Activated CD8-positive, alpha-beta memory T cell treated with anti-CD3 and anti-CD28 coated beads, Interleukin-2, amount 10 ng/mL, durations not matched to agents 7 days and 5 days (primary cell): Measurements from ENCODE around the gene DGKE. TPM values are rescaled to one million over a fixed set of nuclear protein-coding genes. Genes with fewer than 3 reads are reported as not detected.
A peak's percentile ranks its signal among the peaks of the same experiment; 100 is the strongest.

ENCODE experiments used
- ATAC-seq: fragments of 150-1000 bp; cut with Tn5 transposase; one replicate; pipeline ENCODE4 v1.10.0; 2021; ENCODE audit warnings: moderate library complexity
- CTCF ChIA-PET: fragments of 350-600 bp; sonication (Branson Sonifier 250); formaldehyde crosslinking; loops from one replicate; lab custom pipeline; 2021; ENCODE audit warnings: antibody characterized with exemption; lab: Charles Lee
- DNase-seq: peaks from one replicate; pipeline ENCODE4 v3.0.0-alpha.2; 2020
- H3K27ac Mint-ChIP-seq: one replicate; pipeline ENCODE4 v1.8.0; 2021; ENCODE audit warnings: mild to moderate bottlenecking, mixed read lengths
- H3K27me3 Mint-ChIP-seq: one replicate; pipeline ENCODE4 v1.8.0; 2021; ENCODE audit warnings: mixed read lengths
- H3K36me3 Mint-ChIP-seq: one replicate; pipeline ENCODE4 v1.8.0; 2021; ENCODE audit warnings: mild to moderate bottlenecking, mixed read lengths
- H3K4me1 Mint-ChIP-seq: one replicate; pipeline ENCODE4 v1.8.0; 2021; ENCODE audit warnings: mixed read lengths
- H3K4me3 Mint-ChIP-seq: one replicate; pipeline ENCODE4 v1.8.0; 2021; ENCODE audit warnings: mild to moderate bottlenecking, moderate library complexity, mixed read lengths
- H3K9me3 Mint-ChIP-seq: one replicate; pipeline ENCODE4 v1.8.0; 2022; ENCODE audit warnings: low read depth, mixed read lengths
- total RNA-seq, 2 experiments: library from RNA; stranded (reverse); gene quantifications; one replicate each; pipeline ENCODE4 v1.2.3, GENCODE V29; 2021

Gene DGKE
- 10 to 100 TPM; 30.6 to 36.4 TPM for total RNA-seq

GRCh38 chr17:56833809-56834379 lies at the start of gene DGKE, which contains the start of gene C17orf67:
Gene DGKE, plus strand, starts transcription at chr17:56834151. Its CDS starts 645 bp downstream, at chr17:56834796.
Gene C17orf67, minus strand, starts transcription at chr17:56833920. Its CDS starts 18,110 bp downstream, at chr17:56815810.
- H3K4me3 Mint-ChIP-seq = peak within 1 kb of the TSS; percentile 81
- H3K9me3 Mint-ChIP-seq = no peaks in the 10 kb centered on the region
- peak; percentile 88 for ATAC-seq
- H3K27me3 Mint-ChIP-seq = no peaks in the 10 kb centered on the region
- H3K27ac Mint-ChIP-seq = peak within 1 kb of the TSS; percentile 91
- CTCF ChIA-PET = interaction anchor here (0.7 to 5.0 kb wide), 9 partner anchors 9 to 158 kb away, joined by 3 to 36 read pairs (median 5); partner anchors contain the start of gene COIL
- peak; percentile 99 for DNase-seq
- peaks cover 57% of the 10 kb centered on the region for H3K4me1 Mint-ChIP-seq
- H3K36me3 Mint-ChIP-seq = peaks cover 39% of the 10 kb centered on the region

GRCh38 chr17:56785405-56785804 lies 48.5 kb upstream of the DGKE start:
- peaks cover 10% of the 10 kb centered on the region for H3K27me3 Mint-ChIP-seq
- H3K36me3 Mint-ChIP-seq = peaks cover 7% of the 10 kb centered on the region
- no peaks in the 10 kb centered on the region for H3K9me3 Mint-ChIP-seq
- CTCF ChIA-PET = interaction anchor here (1.4 to 2.5 kb wide), 2 partner anchors 33 to 70 kb away, joined by 7 read pairs; no protein-coding TSS in a partner anchor
- no peak overlapping the region for H3K27ac Mint-ChIP-seq
- ATAC-seq = no peak
- DNase-seq = no peak
- peaks cover 30% of the 10 kb centered on the region for H3K4me1 Mint-ChIP-seq
- H3K4me3 Mint-ChIP-seq = no peak overlapping the region

- no peaks in the 10 kb centered on the region for H3K9me3 Mint-ChIP-seq
- CTCF ChIA-PET = interaction anchor here (1.0 to 2.5 kb wide), 4 partner anchors 33 to 191 kb away, joined by 3 to 7 read pairs (median 5); no protein-coding TSS in a partner anchor
- DNase-seq = no peak
- no peak overlapping the region for H3K4me3 Mint-ChIP-seq
- peaks cover 26% of the 10 kb centered on the region for H3K4me1 Mint-ChIP-seq
- no peak for ATAC-seq
- peaks cover 8% of the 10 kb centered on the region for H3K27me3 Mint-ChIP-seq
- H3K27ac Mint-ChIP-seq = peak overlapping the region; percentile 77
- peaks cover 10% of the 10 kb centered on the region for H3K36me3 Mint-ChIP-seq
Observed at GRCh38 chr17:56785997-56786680, 47.8 kb upstream of the DGKE start.

GRCh38 chr17:56786989-56787482 lies 46.9 kb upstream of the DGKE start:
- ATAC-seq = peak; percentile 98
- Mint-ChIP-seq H3K27ac (peak overlapping the region; percentile 77), H3K9me3 (no peaks in the 10 kb centered on the region), H3K27me3 (peaks cover 5% of the 10 kb centered on the region), H3K4me3 (no peak overlapping the region), H3K4me1 (peaks cover 26% of the 10 kb centered on the region), H3K36me3 (peaks cover 11% of the 10 kb centered on the region)
- DNase-seq = peak; percentile 81
- CTCF ChIA-PET = interaction anchor here (1.0 to 2.5 kb wide), 5 partner anchors 32 to 192 kb away, joined by 3 to 7 read pairs (median 4); no protein-coding TSS in a partner anchor

GRCh38 chr17:56792267-56792666 lies 41.7 kb upstream of the DGKE start:
- peaks cover 6% of the 10 kb centered on the region for H3K4me1 Mint-ChIP-seq
- DNase-seq (no peak), ATAC-seq (no peak)
- H3K4me3 Mint-ChIP-seq = no peak overlapping the region
- peak overlapping the region; percentile 35 for H3K27ac Mint-ChIP-seq
- CTCF ChIA-PET = interaction anchor here (1.1 to 1.4 kb wide), 2 partner anchors 12 to 27 kb away, joined by 3 to 6 read pairs; no protein-coding TSS in a partner anchor
- peaks cover 14% of the 10 kb centered on the region for H3K36me3 Mint-ChIP-seq
- H3K9me3 Mint-ChIP-seq = peaks cover 7% of the 10 kb centered on the region
- H3K27me3 Mint-ChIP-seq = no peaks in the 10 kb centered on the region

- peaks cover 2% of the 10 kb centered on the region for H3K4me1 Mint-ChIP-seq
- no peak for ATAC-seq
- DNase-seq = no peak
- no peak overlapping the region for H3K4me3 Mint-ChIP-seq
- CTCF ChIA-PET = interaction anchor here (1.3 to 1.4 kb wide), 2 partner anchors 13 to 26 kb away, joined by 3 to 4 read pairs; no protein-coding TSS in a partner anchor
- no peak overlapping the region for H3K27ac Mint-ChIP-seq
- H3K9me3 Mint-ChIP-seq = peaks cover 7% of the 10 kb centered on the region
- H3K27me3 Mint-ChIP-seq = no peaks in the 10 kb centered on the region
- H3K36me3 Mint-ChIP-seq = peaks cover 13% of the 10 kb centered on the region
Observed at GRCh38 chr17:56793531-56793930, 40.4 kb upstream of the DGKE start.

- DNase-seq = no peak
- Mint-ChIP-seq H3K9me3 (peaks cover 7% of the 10 kb centered on the region), H3K27ac (no peak overlapping the region), H3K4me1 (peaks cover 2% of the 10 kb centered on the region), H3K4me3 (no peak overlapping the region), H3K27me3 (no peaks in the 10 kb centered on the region), H3K36me3 (peaks cover 13% of the 10 kb centered on the region)
- CTCF ChIA-PET = interaction anchor here (1.3 to 1.4 kb wide), 2 partner anchors 14 to 26 kb away, joined by 3 to 4 read pairs; no protein-coding TSS in a partner anchor
- no peak for ATAC-seq
Observed at GRCh38 chr17:56793957-56794356, 40.0 kb upstream of the DGKE start.

- ATAC-seq (no peak), DNase-seq (no peak)
- H3K36me3 Mint-ChIP-seq = peaks cover 13% of the 10 kb centered on the region
- no peak overlapping the region for H3K27ac Mint-ChIP-seq
- H3K4me3 Mint-ChIP-seq = no peak overlapping the region
- H3K4me1 Mint-ChIP-seq = peaks cover 2% of the 10 kb centered on the region
- no peaks in the 10 kb centered on the region for H3K27me3 Mint-ChIP-seq
- peaks cover 7% of the 10 kb centered on the region for H3K9me3 Mint-ChIP-seq
- CTCF ChIA-PET = no interaction called here
Observed at GRCh38 chr17:56795221-56795865, 38.6 kb upstream of the DGKE start.

- Mint-ChIP-seq H3K36me3 (peaks cover 10% of the 10 kb centered on the region), H3K4me3 (no peak overlapping the region), H3K4me1 (peaks cover 2% of the 10 kb centered on the region), H3K27me3 (no peaks in the 10 kb centered on the region), H3K9me3 (peaks cover 7% of the 10 kb centered on the region), H3K27ac (no peak overlapping the region)
- ATAC-seq (no peak), DNase-seq (no peak)
- CTCF ChIA-PET = interaction anchor here (1.1 kb wide), 1 partner anchor 23 kb away, joined by 3 read pairs; no protein-coding TSS in a partner anchor
Observed at GRCh38 chr17:56796536-56796935, 37.4 kb upstream of the DGKE start.

- H3K9me3 Mint-ChIP-seq = no peaks in the 10 kb centered on the region
- H3K4me3 Mint-ChIP-seq = no peak overlapping the region
- CTCF ChIA-PET = no interaction called here
- H3K4me1 Mint-ChIP-seq = no peaks in the 10 kb centered on the region
- no peak for DNase-seq
- ATAC-seq = no peak
- no peaks in the 10 kb centered on the region for H3K36me3 Mint-ChIP-seq
- H3K27ac Mint-ChIP-seq = no peak overlapping the region
- no peaks in the 10 kb centered on the region for H3K27me3 Mint-ChIP-seq
Observed at GRCh38 chr17:56798916-56799315, 35.0 kb upstream of the DGKE start.

- DNase-seq (no peak), ATAC-seq (no peak)
- Mint-ChIP-seq H3K4me1 (no peaks in the 10 kb centered on the region), H3K36me3 (no peaks in the 10 kb centered on the region), H3K27me3 (no peaks in the 10 kb centered on the region), H3K27ac (no peak overlapping the region), H3K4me3 (no peak overlapping the region), H3K9me3 (no peaks in the 10 kb centered on the region)
- CTCF ChIA-PET = no interaction called here
Observed at GRCh38 chr17:56801459-56802178, 32.3 kb upstream of the DGKE start.

- Mint-ChIP-seq H3K27me3 (no peaks in the 10 kb centered on the region), H3K27ac (no peak overlapping the region), H3K36me3 (no peaks in the 10 kb centered on the region), H3K4me3 (no peak overlapping the region), H3K9me3 (no peaks in the 10 kb centered on the region), H3K4me1 (no peaks in the 10 kb centered on the region)
- DNase-seq = no peak
- CTCF ChIA-PET = no interaction called here
- no peak for ATAC-seq
Observed at GRCh38 chr17:56803071-56803470, 30.9 kb upstream of the DGKE start.
